C4-2B (cell line): ENCODE data around the gene DPP4.

Experiments
- H3K27ac ChIP-seq: fragments of 450-650 bp; 2 replicates; pipeline ENCODE4 v1.5.1; 2017
- CTCF ChIP-seq: fragments of 450-650 bp; conservative IDR thresholded peaks from 2 replicates; pipeline ENCODE4 v1.5.1; 2017; ENCODE audit warnings: mild to moderate bottlenecking
- ZFX ChIP-seq: fragments of 450-650 bp; IDR thresholded peaks from 2 replicates; pipeline ENCODE4 v1.6.1; 2017

The DPP4 gene

GRCh38 chr2:162041485-162041884 lies 32.5 kb downstream of the DPP4 start:
- TF ChIP-seq ZFX (no peak), CTCF (no peak)
- no peak overlapping the region for H3K27ac ChIP-seq

- TF ChIP-seq ZFX = no peak
- H3K27ac ChIP-seq = no peak overlapping the region
Measured at GRCh38 chr2:162038725-162039124, 35.3 kb downstream of the DPP4 start.

DNA sequence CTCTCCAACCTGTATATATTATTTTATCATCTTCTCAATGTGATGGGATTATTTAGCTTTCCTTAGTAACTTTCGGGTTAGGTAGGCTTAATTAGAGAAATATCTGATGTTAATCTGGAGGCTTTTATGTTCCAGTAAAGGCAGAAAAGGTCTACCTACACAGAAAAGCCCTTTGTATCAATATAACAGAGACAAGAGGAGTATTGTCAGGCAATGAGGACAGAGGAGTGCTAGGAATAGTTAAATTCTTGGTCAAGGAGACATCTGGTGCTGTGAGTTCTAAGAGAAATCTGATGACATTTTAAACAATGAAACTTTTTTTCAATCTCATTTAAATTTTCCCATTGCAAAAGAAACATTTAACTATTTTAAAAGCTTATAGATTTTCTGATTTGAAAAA lies 36.1 kb downstream of the DPP4 start:
- no peak overlapping the region for H3K27ac ChIP-seq
- TF ChIP-seq ZFX (no peak), CTCF (no peak)

DNA sequence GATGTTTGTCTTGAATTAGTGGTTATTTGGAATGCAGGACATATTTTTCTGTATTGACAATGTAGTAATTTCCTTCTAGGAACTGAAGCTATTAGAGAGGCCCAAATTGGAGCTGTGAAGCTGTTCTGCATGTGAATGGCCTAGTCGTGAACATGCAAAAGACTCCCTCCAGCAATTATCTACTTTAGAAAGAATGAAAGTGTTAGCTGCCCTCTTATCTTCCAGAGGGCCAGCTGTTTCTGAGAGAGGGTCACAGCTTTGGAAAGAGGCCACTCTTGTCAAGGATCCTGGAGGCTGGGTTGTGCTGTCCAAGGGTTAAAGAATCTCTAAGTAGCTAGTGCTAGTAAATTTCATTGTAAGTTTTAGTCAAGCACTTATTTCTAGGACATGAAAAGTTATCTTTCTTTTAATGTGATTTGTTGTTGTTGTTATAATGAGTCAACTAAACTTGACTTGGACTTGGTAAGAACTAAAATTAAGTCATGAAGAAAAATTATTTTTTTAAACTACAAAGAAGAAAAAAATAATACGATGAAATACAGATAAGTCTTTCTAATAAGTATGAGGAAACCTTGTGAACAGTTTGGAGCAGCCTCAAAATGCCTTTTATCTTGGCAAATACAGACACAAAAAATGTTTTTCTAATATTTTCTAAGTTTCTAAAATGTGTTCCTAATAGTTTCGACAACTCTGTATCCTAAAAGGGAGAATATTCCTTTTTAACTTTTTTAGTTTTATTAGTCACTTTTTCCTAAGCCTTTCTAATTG lies 36.8 kb downstream of the DPP4 start:
- TF ChIP-seq CTCF (no peak), ZFX (no peak)
- no peak overlapping the region for H3K27ac ChIP-seq

- no peak overlapping the region for H3K27ac ChIP-seq
- no peak for TF ChIP-seq ZFX
Measured at GRCh38 chr2:162035981-162036380, 38.0 kb downstream of the DPP4 start.

DNA sequence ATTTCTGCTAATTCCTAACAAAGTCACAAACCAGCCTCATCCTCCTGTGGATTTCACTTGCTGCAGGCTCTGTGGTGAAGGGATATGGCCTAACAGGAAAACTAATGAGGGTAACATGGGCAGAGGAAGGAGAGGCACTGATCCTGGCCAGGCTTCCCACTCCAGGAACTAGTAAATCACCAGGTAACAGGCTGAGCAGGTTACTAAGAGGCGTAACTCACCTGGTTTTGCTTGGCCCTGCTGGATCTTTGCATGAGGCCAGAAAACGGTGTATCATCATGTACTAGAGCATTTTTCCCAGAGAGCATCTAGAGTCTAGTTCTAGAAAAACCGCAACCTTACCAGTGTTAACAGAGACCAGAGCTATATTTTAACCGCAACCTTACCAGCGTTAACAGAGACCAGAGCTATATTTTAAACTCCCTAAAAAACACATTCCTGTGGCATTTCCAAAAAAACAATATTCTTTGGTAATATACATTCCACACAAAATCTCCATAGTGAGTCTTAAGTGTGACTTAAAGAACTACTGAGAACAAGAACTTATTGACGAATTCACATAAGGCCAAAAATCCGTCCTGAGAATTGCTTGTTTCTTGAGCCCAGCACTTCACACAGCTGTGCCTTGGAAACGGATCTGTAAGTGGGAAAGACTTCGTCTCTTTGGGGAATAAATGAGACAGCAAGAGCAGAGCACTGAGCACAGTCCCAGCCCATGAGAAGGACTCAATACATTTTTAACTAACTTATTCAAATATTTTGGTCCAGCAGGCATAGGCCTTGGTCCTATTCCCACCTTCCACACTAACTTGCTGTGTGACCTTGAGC lies 43.4 kb downstream of the DPP4 start:
- peak overlapping the region; percentile 51; the same call in 1 of the 2 replicates for H3K27ac ChIP-seq
- TF ChIP-seq ZFX = no peak
- TF ChIP-seq CTCF = no peak

- H3K27ac ChIP-seq = peak overlapping the region; percentile 75
Measured at GRCh38 chr2:162029287-162029901, 44.6 kb downstream of the DPP4 start.

More at GRCh38 chr2:162029287-162029901, 44.6 kb downstream of the DPP4 start:
- TF ChIP-seq CTCF (no peak), ZFX (no peak)
